GM18909 (cell line): ENCODE results near the gene CFDP1.
"Not testable (repeated sequence)": the region's sequence is repeated elsewhere in the genome, so short reads cannot be mapped to it uniquely, and the experiment has no call there.

Experiments
- ATAC-seq: cut with Tn5 transposase; IDR thresholded peaks from one replicate; pipeline ENCODE4 v1.9.1; 2021; ENCODE audit warnings: mild to moderate bottlenecking; ENCODE audit not compliant: unreplicated experiment, poor library complexity

CFDP1 gene

GRCh38 chr16:75460446-75460845, 27.1 kb upstream of the CFDP1 start:
- ATAC-seq: no peak

DNA sequence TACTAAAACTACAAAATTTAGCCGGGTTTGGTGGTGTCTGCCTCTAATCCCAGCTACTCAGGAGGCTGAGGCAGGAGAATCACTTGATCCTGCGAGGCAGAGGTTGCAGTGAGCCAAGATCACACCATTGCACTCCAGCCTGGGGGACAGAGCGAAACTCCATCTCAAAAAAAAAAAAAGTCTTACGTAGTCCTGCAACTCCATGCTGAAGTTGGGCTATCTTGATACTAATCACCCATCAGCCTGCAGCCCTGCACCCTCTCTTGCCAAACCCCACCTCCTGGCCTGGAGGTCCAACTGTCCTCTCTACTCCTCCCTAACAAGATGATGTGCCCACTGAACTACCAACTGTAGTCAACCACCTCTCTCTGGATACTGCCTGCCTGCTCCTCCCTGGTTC, 26.4 kb upstream of the CFDP1 start:
- no peak for ATAC-seq

GRCh38 chr16:75458439-75458838, 25.1 kb upstream of the CFDP1 start:
- no peak for ATAC-seq

DNA sequence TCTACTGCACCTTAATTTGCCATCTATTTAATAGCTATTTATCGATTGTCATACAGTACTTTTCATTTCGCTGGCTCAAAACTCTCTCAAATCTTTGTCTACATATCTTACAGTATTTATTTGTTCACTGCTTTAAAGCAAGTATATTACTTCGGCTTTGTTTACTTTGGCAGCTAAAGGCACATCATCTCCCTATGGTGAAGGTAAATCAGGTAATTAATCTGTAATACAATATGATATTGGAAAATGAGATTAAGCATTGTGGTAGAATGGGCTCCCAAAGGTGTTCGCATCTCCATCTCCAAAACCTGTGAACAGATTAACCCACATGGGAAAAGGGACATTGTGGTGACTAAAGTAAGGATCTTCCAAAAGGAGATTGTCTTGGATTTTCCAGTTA, 24.7 kb upstream of the CFDP1 start:
- no peak for ATAC-seq

DNA sequence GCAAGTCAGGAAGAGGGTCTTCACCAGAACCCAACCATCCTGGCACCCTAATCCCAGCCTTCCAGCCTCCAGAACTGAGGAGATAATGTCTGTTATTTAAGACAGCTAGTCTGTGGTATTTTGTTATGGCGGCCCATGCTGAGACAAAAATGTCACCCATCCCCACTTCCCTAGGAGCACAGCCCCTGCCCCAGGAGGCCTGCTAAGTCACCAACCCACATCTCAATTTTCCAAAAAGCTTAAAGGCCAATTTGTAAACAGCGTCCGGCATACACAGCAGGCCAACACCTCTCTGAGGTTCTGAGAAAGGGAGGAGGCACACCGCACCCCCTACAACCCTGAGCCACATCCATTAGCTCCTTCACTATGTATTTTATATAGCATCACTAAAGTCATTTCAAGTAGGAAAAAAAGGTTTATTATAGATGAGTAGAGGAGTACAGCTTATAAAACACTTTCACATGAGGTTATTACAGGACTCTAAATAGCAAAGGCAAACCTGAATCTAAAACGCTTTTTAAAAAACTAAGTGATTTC, 24.2 kb upstream of the CFDP1 start:
- ATAC-seq: no peak

- ATAC-seq: no peak
Measured at GRCh38 chr16:75456971-75457370, 23.7 kb upstream of the CFDP1 start.

DNA sequence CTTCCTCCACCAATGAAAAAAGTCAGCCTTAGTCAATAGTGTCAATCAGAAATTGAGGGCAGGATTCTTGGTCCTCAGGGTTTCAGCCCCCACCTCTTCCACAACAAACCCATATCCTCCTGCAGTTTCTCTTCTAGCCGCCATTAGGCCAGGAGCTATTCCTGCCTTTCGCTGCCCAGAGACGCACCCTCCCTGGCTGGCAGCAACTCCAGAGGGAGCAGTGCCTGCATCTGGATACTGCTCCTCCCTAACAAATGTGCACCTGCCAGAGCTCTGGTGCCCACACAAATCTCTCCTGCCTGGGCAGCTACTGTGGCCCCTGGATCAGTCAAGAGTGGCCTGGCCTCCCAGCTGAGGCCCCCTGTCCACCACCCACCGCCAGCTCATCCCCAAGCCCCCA, 23.2 kb upstream of the CFDP1 start:
- not testable (repeated sequence) for ATAC-seq

GRCh38 chr16:75455677-75456076, 22.4 kb upstream of the CFDP1 start:
- no peak for ATAC-seq

DNA sequence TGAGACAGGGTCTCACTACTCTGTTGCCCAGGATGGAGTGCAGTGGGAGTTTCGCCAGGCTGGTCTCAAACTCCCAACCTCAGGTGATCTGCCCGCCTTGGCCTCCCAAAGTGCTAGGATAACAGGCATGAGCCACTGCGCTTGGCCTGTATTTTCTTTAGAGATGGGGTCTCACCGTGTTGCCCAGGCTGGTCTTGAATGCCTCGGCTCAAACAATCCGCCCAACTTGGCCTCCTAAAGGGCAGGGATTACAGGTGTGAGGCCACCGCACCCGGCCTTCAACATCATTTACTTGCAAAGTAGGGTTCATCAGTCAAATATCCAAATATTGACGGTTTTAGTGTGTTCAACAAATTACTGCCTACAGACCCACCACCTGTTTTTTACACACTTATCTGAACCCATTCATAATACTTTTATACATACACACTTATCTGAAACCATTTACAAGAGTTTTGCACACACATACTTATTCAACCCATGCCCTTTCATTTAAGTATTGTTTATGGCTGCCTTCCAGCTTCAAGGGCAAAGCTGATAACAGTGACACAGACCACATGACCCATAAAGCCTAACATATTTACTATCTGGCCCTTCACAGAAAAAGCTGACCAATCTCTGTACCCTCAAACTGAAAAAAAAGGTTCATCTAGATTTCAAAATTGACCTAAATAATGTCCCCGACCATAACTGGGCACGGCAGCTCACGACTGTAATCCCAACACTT, 19.3 kb upstream of the CFDP1 start:
- no peak for ATAC-seq

- peak; percentile 42 for ATAC-seq
Measured at GRCh38 chr16:75446416-75446815, 13.1 kb upstream of the CFDP1 start.

- ATAC-seq: no peak
Measured at GRCh38 chr16:75445298-75445697, 12.0 kb upstream of the CFDP1 start.

GRCh38 chr16:75443298-75443697, 10.0 kb upstream of the CFDP1 start:
- ATAC-seq: no peak

GRCh38 chr16:75433732-75434413, 570 bp upstream of the CFDP1 start:
- ATAC-seq: peak; percentile 73

DNA sequence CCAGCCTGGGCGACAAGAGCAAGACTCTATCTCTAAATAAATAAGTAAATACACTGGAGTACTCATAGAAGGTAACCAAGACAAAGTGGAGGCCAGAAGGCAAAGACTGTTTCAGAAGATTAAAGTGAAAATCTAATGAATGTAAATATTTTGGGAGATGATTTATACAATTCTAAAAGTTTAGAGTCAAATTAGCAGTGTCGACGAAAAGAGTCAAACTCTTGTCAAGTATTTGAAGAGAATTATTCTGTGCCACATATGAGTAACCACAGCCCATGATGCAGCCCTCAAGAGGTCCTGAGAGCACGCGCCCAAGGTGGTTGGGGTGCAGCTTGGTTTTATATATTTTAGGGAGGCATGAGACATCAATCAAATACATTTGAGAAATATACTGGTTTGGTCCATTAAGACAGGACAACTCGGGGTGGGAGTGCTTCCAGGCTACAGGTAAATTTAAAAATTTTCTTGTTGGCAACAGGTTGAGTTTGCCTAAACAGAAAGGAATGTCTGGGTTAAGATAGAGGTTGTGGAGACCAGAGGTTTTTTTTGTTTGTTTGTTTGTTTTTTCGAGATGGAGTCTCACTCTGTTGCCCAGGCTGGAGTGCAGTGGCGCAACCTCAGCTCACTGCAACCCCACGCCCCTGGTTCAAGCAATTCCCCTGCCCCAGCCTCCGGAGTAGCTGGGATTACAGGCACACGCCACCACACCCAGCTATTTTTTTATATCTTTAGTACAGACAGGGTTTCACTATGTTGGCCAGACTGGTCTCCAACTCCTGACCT, 3.5 kb downstream of the CFDP1 start:
- ATAC-seq: no peak

- ATAC-seq: not testable (repeated sequence)
Measured at GRCh38 chr16:75426524-75426923, 6.8 kb downstream of the CFDP1 start.

GRCh38 chr16:75424105-75424762, 9.1 kb downstream of the CFDP1 start:
- ATAC-seq: not testable (repeated sequence)

DNA sequence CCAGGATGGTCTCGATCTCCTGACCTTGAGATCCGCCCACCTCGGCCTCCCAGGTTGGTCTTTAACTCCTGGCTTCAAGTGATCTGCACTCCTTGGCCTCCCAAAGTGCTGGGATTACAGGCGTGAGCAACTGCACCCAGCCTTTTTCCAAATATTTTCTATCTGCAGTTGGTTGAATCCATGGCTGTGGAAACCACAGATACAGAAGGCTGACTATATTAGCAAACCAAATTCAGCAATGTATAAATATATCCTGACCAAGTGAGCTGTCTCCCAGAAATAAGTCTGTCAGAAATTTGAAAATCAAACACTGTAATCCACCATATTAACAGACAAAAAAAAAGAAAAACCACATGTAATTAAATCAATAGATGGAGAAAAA, 9.6 kb downstream of the CFDP1 start:
- ATAC-seq: no peak

DNA sequence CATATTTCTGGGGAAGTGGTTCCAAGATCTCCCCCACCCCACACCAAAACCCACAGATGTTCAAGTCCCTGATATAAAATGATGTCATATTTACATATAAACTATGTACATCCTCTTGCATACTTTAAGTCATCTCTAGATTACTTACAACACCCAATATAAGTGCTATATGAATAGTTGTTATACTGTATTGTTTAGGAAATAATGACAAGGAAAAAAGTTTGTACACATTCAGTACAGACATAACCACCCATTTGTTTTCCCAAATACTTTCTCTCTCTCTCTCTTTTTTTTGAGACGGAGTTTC, 11.5 kb downstream of the CFDP1 start:
- ATAC-seq: no peak

DNA sequence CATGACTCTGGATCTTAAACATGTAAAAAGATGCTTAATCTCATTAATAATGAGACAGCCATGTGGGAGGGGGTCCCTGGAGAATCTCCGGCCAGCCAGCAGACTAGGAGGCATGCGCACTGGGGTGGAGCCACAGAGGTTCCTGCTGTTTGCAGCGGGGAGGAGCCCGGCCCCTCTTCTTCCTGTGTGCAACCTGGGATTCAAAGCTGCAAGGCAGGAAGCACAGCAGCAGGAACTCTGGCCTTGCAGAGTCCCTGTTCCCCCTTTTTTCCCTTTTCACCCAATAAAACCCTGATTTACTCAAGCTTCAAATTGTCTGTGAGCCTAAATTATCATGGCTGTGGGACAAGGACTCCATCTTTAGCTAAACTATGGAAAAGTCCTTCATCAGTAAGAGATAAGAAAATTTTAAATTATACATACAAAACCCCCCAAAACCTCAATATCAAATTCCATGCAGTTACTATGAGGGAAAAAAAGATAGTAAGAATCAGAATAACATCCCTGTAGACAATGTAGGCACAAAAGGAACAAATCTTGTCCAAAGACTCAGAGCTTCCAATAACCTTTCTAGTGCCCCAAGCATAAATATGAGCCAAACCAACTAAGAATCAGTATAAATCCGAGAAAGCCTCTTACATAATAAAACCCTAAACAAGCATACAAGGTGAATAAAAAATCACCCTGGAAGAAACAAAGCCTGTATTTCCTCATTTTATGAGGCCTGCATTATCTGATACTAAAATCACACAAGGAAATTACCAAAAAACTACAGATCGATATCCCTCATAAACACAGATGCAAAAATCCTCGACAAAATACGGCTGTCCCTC, 12.1 kb downstream of the CFDP1 start:
- ATAC-seq: no peak
